ENCODE results near the gene PPP1R15A.
"Not testable (repeated sequence)": the region's sequence is repeated elsewhere in the genome, so short reads cannot be mapped to it uniquely, and the experiment has no call there.

- not testable (repeated sequence) for TF ChIP-seq YY1 (IDR thresholded peaks at IDR 0.05)
- TF ChIP-seq, protein P1, sequence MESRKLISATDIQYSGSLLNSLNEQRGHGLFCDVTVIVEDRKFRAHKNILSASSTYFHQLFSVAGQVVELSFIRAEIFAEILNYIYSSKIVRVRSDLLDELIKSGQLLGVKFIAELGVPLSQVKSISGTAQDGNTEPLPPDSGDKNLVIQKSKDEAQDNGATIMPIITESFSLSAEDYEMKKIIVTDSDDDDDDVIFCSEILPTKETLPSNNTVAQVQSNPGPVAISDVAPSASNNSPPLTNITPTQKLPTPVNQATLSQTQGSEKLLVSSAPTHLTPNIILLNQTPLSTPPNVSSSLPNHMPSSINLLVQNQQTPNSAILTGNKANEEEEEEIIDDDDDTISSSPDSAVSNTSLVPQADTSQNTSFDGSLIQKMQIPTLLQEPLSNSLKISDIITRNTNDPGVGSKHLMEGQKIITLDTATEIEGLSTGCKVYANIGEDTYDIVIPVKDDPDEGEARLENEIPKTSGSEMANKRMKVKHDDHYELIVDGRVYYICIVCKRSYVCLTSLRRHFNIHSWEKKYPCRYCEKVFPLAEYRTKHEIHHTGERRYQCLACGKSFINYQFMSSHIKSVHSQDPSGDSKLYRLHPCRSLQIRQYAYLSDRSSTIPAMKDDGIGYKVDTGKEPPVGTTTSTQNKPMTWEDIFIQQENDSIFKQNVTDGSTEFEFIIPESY (IDR thresholded peaks at IDR 0.05) = not testable (repeated sequence)
Observed at GRCh38 chr19:48846659-48847058, 25.6 kb upstream of the PPP1R15A start.

All from liver (tissue), 1 donor.